ENCODE measurements around the gene SMYD3. TPM values are rescaled to one million over a fixed set of nuclear protein-coding genes. Genes with fewer than 3 reads are reported as not detected.

SMYD3 gene
- total RNA-seq, 1 donor from 2014 or later: 29.2 TPM

DNA sequence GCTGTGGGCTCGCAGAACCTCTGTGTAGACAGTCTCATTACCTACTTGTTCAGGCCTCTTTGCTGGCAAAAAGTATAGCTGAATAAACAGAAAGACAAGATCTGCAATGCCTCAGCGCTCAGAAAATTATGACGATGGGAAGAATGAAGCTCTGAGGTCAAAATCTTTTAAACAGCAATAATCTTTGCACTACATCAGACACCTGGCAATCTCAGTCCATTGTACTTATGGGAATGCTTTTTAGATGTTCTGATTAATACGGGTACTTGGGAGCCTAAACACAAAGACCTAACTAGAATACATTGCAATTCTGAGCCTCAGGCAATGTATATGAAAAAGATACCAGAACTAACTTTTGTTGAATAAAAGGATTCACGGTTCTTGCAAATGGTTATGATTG is 410.7 kb downstream of the SMYD3 start:
- Histone ChIP-seq H3K36me3 (ENCODE audit: control insufficient read depth, insufficient read depth, low read length) (no peaks in the 10 kb centered on the region), H3K27me3 (ENCODE audit: control insufficient read depth, insufficient read depth, low read length) (no peaks in the 10 kb centered on the region), H3K4me3 (ENCODE audit: low read depth, low read length) (no peak overlapping the region)
- TF ChIP-seq, protein P1, sequence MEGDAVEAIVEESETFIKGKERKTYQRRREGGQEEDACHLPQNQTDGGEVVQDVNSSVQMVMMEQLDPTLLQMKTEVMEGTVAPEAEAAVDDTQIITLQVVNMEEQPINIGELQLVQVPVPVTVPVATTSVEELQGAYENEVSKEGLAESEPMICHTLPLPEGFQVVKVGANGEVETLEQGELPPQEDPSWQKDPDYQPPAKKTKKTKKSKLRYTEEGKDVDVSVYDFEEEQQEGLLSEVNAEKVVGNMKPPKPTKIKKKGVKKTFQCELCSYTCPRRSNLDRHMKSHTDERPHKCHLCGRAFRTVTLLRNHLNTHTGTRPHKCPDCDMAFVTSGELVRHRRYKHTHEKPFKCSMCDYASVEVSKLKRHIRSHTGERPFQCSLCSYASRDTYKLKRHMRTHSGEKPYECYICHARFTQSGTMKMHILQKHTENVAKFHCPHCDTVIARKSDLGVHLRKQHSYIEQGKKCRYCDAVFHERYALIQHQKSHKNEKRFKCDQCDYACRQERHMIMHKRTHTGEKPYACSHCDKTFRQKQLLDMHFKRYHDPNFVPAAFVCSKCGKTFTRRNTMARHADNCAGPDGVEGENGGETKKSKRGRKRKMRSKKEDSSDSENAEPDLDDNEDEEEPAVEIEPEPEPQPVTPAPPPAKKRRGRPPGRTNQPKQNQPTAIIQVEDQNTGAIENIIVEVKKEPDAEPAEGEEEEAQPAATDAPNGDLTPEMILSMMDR (IDR thresholded peaks at IDR 0.05; ENCODE audit: insufficient read depth, low read length, poor library complexity, severe bottlenecking): no peak
- no peak for DNase-seq (ENCODE audit: low read depth)

DNA sequence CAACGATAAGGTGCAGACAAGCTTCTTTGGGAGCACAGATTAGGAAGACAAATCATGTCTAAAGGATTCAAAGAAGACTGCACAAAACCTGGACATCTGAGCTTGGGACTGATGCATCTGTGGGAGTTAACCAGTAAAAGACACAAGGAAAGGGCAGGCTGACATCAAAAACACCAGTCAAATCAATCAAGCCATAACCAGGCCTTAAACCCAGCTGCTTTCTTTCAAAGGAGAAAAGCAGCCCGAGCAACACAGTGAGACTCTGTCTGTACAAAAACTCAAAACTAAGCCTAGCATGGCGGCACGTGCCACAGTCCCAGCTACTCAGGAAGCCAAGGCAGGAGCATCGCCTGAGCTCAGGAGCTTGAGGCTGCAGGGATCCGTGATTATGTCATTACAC is 411.6 kb downstream of the SMYD3 start:
- DNase-seq (ENCODE audit: low read depth): no peak
- H3K4me3 ChIP-seq (ENCODE audit: low read depth, low read length): no peak overlapping the region
- TF ChIP-seq, protein P1 (IDR thresholded peaks at IDR 0.05; ENCODE audit: insufficient read depth, low read length, poor library complexity, severe bottlenecking): no peak
- no peaks in the 10 kb centered on the region for H3K27me3 ChIP-seq (ENCODE audit: control insufficient read depth, insufficient read depth, low read length)
- no peaks in the 10 kb centered on the region for H3K36me3 ChIP-seq (ENCODE audit: control insufficient read depth, insufficient read depth, low read length)

DNA sequence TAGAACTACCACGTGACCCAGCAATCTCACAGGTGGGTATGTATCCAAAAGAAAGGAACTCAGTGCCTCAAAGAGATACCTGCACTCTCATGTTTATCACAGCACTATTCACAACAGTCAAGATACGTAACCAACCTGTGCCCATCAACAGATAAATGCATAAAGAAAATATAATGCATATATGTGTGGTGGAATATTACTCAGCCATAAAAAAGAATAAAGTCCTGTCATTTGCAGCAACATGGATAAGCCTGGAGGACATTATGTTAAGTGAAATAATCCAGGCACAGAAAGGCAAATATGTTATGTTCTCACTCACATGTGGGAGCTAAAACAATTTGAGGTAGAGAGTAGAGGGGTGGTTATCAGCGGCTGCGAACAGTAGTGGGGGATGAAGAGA is 413.8 kb downstream of the SMYD3 start:
- TF ChIP-seq, protein P1 (IDR thresholded peaks at IDR 0.05; ENCODE audit: insufficient read depth, low read length, poor library complexity, severe bottlenecking): no peak
- Histone ChIP-seq H3K27me3 (ENCODE audit: control insufficient read depth, insufficient read depth, low read length) (no peaks in the 10 kb centered on the region), H3K4me3 (ENCODE audit: low read depth, low read length) (no peak overlapping the region), H3K36me3 (ENCODE audit: control insufficient read depth, insufficient read depth, low read length) (no peaks in the 10 kb centered on the region)
- no peak for DNase-seq (ENCODE audit: low read depth)

DNA sequence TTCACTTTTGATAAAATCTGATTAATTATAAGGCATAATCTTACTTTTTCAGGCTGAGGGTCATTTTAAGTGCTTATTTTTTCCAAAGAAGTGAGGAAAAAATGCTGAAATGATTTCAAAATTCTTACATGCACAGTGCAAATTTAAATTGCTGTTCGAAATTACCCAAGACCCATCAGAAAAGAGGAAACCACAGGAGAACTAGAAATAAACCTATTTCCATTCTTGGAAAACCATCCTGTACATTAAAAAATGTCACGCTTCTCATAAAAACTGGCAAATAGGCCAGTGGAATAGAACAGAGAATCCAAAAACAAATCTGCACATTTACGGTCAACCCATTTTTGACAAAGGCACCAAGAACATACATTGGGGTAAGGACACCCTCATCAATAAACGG is 414.9 kb downstream of the SMYD3 start:
- DNase-seq (ENCODE audit: low read depth): no peak
- Histone ChIP-seq H3K4me3 (ENCODE audit: low read depth, low read length) (no peak overlapping the region), H3K27me3 (ENCODE audit: control insufficient read depth, insufficient read depth, low read length) (no peaks in the 10 kb centered on the region), H3K36me3 (ENCODE audit: control insufficient read depth, insufficient read depth, low read length) (no peaks in the 10 kb centered on the region)
- TF ChIP-seq, protein P1 (IDR thresholded peaks at IDR 0.05; ENCODE audit: insufficient read depth, low read length, poor library complexity, severe bottlenecking): no peak

DNA sequence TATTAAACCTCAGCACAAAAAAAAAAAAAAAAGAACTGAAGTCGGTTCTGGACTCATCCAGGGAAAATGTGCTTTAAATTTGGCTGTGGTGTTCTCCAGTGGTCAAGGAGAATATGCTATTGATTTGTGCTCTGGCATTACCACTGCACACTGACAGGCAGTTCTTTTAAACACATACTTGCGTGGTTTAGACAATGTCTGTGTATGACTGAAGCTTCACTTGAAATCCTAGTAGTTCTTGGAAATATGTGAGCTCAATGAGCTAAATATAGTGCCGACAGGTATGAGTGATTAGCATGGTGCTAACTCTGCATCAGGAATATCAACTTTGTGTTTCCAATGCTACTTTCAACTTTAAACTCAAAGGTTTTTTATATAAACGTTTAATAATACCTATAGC is 415.6 kb downstream of the SMYD3 start:
- H3K36me3 ChIP-seq (ENCODE audit: control insufficient read depth, insufficient read depth, low read length): no peaks in the 10 kb centered on the region
- H3K4me3 ChIP-seq (ENCODE audit: low read depth, low read length): no peak overlapping the region
- no peak for DNase-seq (ENCODE audit: low read depth)
- H3K27me3 ChIP-seq (ENCODE audit: control insufficient read depth, insufficient read depth, low read length): no peaks in the 10 kb centered on the region
- TF ChIP-seq, protein P1 (IDR thresholded peaks at IDR 0.05; ENCODE audit: insufficient read depth, low read length, poor library complexity, severe bottlenecking): no peak

DNA sequence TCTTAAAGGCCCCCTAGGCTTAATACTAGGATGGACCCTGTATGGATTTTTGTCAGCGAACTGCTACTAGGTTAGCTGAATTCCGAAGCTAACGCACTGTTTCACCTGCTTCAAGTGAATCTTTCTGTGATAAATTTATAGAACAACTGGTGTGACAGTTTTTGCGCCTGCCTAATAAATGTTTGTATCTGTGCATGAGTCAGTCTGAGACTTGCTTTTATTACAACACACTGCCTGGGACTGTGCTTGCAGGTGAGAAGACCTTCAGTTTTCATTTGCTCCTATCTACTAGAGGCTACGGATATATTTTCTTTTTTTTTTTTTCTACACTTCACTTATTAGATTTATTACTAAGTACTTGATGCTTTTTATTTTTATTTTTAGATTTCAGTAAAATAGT is 420.9 kb downstream of the SMYD3 start:
- Histone ChIP-seq H3K4me3 (ENCODE audit: low read depth, low read length) (no peak overlapping the region), H3K36me3 (ENCODE audit: control insufficient read depth, insufficient read depth, low read length) (no peaks in the 10 kb centered on the region), H3K27me3 (ENCODE audit: control insufficient read depth, insufficient read depth, low read length) (no peaks in the 10 kb centered on the region)
- TF ChIP-seq, protein P1 (IDR thresholded peaks at IDR 0.05; ENCODE audit: insufficient read depth, low read length, poor library complexity, severe bottlenecking): no peak
- no peak for DNase-seq (ENCODE audit: low read depth)

All from kidney epithelial cell (primary cell).